ENCODE data around the gene SLFN13. TPM values are rescaled to one million over a fixed set of nuclear protein-coding genes. Genes with fewer than 3 reads are reported as not detected.

SLFN13 gene
- total and polyA plus RNA-seq, 9 of the 15 experiments (the other 6 are each of a cell fraction or from before 2014, with no cell fraction given): 0.04 to 0.49 (median 0.17) TPM

- TF ChIP-seq, protein P1, sequence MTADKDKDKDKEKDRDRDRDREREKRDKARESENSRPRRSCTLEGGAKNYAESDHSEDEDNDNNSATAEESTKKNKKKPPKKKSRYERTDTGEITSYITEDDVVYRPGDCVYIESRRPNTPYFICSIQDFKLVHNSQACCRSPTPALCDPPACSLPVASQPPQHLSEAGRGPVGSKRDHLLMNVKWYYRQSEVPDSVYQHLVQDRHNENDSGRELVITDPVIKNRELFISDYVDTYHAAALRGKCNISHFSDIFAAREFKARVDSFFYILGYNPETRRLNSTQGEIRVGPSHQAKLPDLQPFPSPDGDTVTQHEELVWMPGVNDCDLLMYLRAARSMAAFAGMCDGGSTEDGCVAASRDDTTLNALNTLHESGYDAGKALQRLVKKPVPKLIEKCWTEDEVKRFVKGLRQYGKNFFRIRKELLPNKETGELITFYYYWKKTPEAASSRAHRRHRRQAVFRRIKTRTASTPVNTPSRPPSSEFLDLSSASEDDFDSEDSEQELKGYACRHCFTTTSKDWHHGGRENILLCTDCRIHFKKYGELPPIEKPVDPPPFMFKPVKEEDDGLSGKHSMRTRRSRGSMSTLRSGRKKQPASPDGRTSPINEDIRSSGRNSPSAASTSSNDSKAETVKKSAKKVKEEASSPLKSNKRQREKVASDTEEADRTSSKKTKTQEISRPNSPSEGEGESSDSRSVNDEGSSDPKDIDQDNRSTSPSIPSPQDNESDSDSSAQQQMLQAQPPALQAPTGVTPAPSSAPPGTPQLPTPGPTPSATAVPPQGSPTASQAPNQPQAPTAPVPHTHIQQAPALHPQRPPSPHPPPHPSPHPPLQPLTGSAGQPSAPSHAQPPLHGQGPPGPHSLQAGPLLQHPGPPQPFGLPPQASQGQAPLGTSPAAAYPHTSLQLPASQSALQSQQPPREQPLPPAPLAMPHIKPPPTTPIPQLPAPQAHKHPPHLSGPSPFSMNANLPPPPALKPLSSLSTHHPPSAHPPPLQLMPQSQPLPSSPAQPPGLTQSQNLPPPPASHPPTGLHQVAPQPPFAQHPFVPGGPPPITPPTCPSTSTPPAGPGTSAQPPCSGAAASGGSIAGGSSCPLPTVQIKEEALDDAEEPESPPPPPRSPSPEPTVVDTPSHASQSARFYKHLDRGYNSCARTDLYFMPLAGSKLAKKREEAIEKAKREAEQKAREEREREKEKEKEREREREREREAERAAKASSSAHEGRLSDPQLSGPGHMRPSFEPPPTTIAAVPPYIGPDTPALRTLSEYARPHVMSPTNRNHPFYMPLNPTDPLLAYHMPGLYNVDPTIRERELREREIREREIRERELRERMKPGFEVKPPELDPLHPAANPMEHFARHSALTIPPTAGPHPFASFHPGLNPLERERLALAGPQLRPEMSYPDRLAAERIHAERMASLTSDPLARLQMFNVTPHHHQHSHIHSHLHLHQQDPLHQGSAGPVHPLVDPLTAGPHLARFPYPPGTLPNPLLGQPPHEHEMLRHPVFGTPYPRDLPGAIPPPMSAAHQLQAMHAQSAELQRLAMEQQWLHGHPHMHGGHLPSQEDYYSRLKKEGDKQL (CRISPR knock-in tag; IDR thresholded peaks at IDR 0.05; ENCODE audit: borderline replicate concordance): no peak
Measured at GRCh38 chr17:35390663-35391062, 57.9 kb downstream of the SLFN13 start (continued).

- no peak for FAIRE-seq
- no peak overlapping the region for H3K4me3 ChIP-seq
- ChIA-PET CTCF (ENCODE audit: low intra/inter-chr PET ratio) (no interaction called here), POLR2A (no interaction called here)
- no peaks in the 10 kb centered on the region for H3K9me1 ChIP-seq (ENCODE audit: control insufficient read depth, insufficient read depth, low read length)
- H3K9me3 ChIP-seq (replicated peaks; ENCODE audit: control insufficient read depth, insufficient read depth, low read depth, low read length): no peaks in the 10 kb centered on the region
- in situ Hi-C loops (cut with MboI): no loop called here
- intact Hi-C loops (cut with micrococcal nuclease): no loop called here
- no peaks in the 10 kb centered on the region for H3K36me3 ChIP-seq (ENCODE audit: control insufficient read depth, insufficient read depth, low read length)
- WGBS (ENCODE audit: insufficient coverage, low coverage, missing lambda C conversion rate): 0% methylated on average over 2 of the region's 2 CpGs
- TF ChIP-seq PML (IDR thresholded peaks at IDR 0.05; ENCODE audit: low read length): no peak
- TF ChIP-seq ZNF3 (CRISPR knock-in tag; IDR thresholded peaks at IDR 0.05): no peak
- TF ChIP-seq, protein P2, sequence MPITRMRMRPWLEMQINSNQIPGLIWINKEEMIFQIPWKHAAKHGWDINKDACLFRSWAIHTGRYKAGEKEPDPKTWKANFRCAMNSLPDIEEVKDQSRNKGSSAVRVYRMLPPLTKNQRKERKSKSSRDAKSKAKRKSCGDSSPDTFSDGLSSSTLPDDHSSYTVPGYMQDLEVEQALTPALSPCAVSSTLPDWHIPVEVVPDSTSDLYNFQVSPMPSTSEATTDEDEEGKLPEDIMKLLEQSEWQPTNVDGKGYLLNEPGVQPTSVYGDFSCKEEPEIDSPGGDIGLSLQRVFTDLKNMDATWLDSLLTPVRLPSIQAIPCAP (CRISPR knock-in tag; IDR thresholded peaks at IDR 0.05; ENCODE audit: borderline replicate concordance): no peak
- TF ChIP-seq CCNT2 (IDR thresholded peaks at IDR 0.05; ENCODE audit: borderline replicate concordance, extremely low read depth, insufficient read length, low read depth, low read length): no peak
- TF ChIP-seq ZNF57 (CRISPR knock-in tag; IDR thresholded peaks at IDR 0.05): no peak
- no peak for TF ChIP-seq MAZ (CRISPR knock-in tag; conservative IDR thresholded peaks at IDR 0.05 in 1 of 2, IDR thresholded peaks at IDR 0.05 in 1 of 2)
- no peak for TF ChIP-seq ARID1B (IDR thresholded peaks at IDR 0.05)
- no peak for ATAC-seq
- H3K4me1 ChIP-seq (replicated peaks in 1 of 2; ENCODE audit: control insufficient read depth in 2 of 2, insufficient read depth in 2 of 2, low read length in 2 of 2): no peaks in the 10 kb centered on the region; a peak in 1 of 5 replicates
- no peak overlapping the region for H3K27ac ChIP-seq (ENCODE audit: extremely low read depth, low read depth, low read length)
- no peak overlapping the region for H2AFZ ChIP-seq (ENCODE audit: low read depth, low read length)
- BruUV-seq (replicated peaks): no TSS peak
- no peaks in the 10 kb centered on the region for H4K20me1 ChIP-seq (replicated peaks; ENCODE audit: control insufficient read depth, insufficient read depth, low read length)
- H3K9ac ChIP-seq (ENCODE audit: insufficient read depth in 1 of 2, low read depth in 2 of 2, low read length in 2 of 2): no peak overlapping the region
- no peaks in the 10 kb centered on the region for H3K79me2 ChIP-seq (ENCODE audit: control insufficient read depth, insufficient read depth, low read length)
- no peak for DNase-seq (ENCODE audit: extremely low read depth in 1 of 4, low spot score in 3 of 4)
- H3K4me2 ChIP-seq (ENCODE audit: insufficient read depth, low read length): no peak overlapping the region
- H3K27me3 ChIP-seq (ENCODE audit: control insufficient read depth in 2 of 2, insufficient read depth in 2 of 2, low read length in 2 of 2): no peaks in the 10 kb centered on the region; a peak in 1 of 5 replicates
Measured at GRCh38 chr17:35390156-35390555, 58.4 kb downstream of the SLFN13 start.

Measured in K562 (cell line).